RWPE2 (cell line): ENCODE data around the gene DGKZ.

Experiments
- ATAC-seq: fragments of 200-7000 bp; cut with Tn5 transposase; 3 replicates; pipeline ENCODE4 v1.9.1; 2021; ENCODE audit warnings: low read depth
- DNase-seq: peaks from one replicate; pipeline ENCODE4 v3.0.0-alpha.2; 2020; ENCODE audit warnings: low spot score
- H3K27ac ChIP-seq: fragments of 450-650 bp; 2 replicates; pipeline ENCODE4 v1.5.1; 2017; ENCODE audit warnings: mild to moderate bottlenecking; ENCODE audit not compliant: poor library complexity, severe bottlenecking
- H3K27me3 ChIP-seq: fragments of 250-450 bp; sonication (Bioruptor Pico); 2 replicates; pipeline ENCODE4 v1.5.1; 2021; ENCODE audit warnings: mild to moderate bottlenecking, moderate library complexity; ENCODE audit not compliant: insufficient read depth, poor library complexity, severe bottlenecking
- H3K36me3 ChIP-seq: fragments of 250-450 bp; sonication (Bioruptor Pico); 2 replicates; pipeline ENCODE4 v1.5.1; 2020; ENCODE audit warnings: low read depth, mild to moderate bottlenecking, moderate library complexity
- H3K4me1 ChIP-seq: fragments of 250-450 bp; sonication (Bioruptor Pico); 2 replicates; pipeline ENCODE4 v1.5.1; 2021; ENCODE audit warnings: mild to moderate bottlenecking, moderate library complexity; ENCODE audit not compliant: insufficient read depth, poor library complexity, severe bottlenecking
- H3K4me3 ChIP-seq: fragments of 250-450 bp; sonication (Bioruptor Pico); 2 replicates; pipeline ENCODE4 v1.5.1; 2021; ENCODE audit warnings: mild to moderate bottlenecking, moderate library complexity; ENCODE audit not compliant: severe bottlenecking
- H3K9me3 ChIP-seq: fragments of 250-450 bp; sonication (Bioruptor Pico); 2 replicates; pipeline ENCODE4 v1.5.1; 2021; ENCODE audit warnings: mild to moderate bottlenecking, moderate library complexity; ENCODE audit not compliant: severe bottlenecking
- CTCF ChIP-seq: fragments of 450-650 bp; IDR thresholded peaks from one replicate; pipeline ENCODE4 v1.5.1; 2017; ENCODE audit warnings: mild to moderate bottlenecking, moderate library complexity; ENCODE audit not compliant: poor library complexity, severe bottlenecking

The DGKZ gene

DNA sequence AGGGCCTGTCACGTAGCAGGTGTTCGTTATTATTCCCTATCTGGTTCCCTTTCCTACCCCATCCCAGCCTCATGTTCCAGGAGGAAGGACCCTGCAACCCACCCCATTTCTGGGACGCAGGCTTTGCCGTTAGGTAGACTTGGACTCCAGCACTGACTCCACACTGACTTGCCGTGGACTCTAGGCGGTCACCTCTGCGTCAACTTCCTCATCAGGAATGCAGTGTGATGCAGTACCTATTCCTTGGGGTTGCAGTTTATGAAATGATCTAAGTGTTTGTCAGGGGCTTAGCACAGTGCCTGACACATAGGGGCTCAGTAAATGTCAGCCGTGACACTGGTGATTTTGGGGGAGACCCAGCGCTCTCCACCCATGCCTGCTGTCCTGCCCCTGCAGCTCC is 16.8 kb downstream of the DGKZ start:
- Histone ChIP-seq H3K36me3 (peaks cover 11% of the 10 kb centered on the region; the same call in 1 of the 2 replicates), H3K4me1 (peaks cover 16% of the 10 kb centered on the region)

DNA sequence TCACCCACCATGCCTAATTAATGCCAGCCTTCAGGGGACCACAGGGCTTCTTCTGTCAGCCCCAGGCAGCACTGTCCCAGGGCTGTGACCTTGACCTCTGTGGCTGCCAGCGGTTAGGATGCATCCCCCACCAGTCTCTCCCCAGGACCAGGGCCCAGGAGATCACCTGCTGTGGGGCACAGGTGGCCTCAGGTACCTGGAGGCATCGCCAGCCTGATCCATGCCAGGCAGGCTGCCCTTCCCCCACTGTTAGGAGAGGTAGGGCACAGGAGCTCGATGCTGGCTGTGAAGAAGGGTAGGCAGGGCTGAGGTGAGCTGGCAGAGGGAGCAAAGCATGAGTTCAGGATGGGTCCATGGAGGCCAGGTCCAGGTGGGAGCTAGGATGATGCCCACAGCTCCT is 17.5 kb downstream of the DGKZ start:
- H3K4me1 ChIP-seq: peaks cover 16% of the 10 kb centered on the region
- H3K27me3 ChIP-seq: no peaks in the 10 kb centered on the region
- peaks cover 14% of the 10 kb centered on the region; the same call in 1 of the 2 replicates for H3K36me3 ChIP-seq

More for the DNA sequence above, 16.8 kb downstream of the DGKZ start:
- Histone ChIP-seq H3K27ac (peak overlapping the region; percentile 59), H3K9me3 (no peaks in the 10 kb centered on the region), H3K4me3 (no peak overlapping the region), H3K27me3 (no peaks in the 10 kb centered on the region)
- ATAC-seq (no peak), DNase-seq (no peak)
- no peak for TF ChIP-seq CTCF

GRCh38 chr11:46366260-46366659 is 19.0 kb downstream of the DGKZ start:
- H3K4me1 ChIP-seq: peaks cover 14% of the 10 kb centered on the region
- peaks cover 21% of the 10 kb centered on the region; the same call in 1 of the 2 replicates for H3K36me3 ChIP-seq
- no peak overlapping the region for H3K27ac ChIP-seq
- DNase-seq: no peak
- H3K9me3 ChIP-seq: no peaks in the 10 kb centered on the region
- H3K27me3 ChIP-seq: no peaks in the 10 kb centered on the region
- TF ChIP-seq CTCF: no peak
- ATAC-seq: no peak
- H3K4me3 ChIP-seq: no peak overlapping the region

More for the DNA sequence above, 17.5 kb downstream of the DGKZ start:
- H3K9me3 ChIP-seq: no peaks in the 10 kb centered on the region
- H3K4me3 ChIP-seq: no peak overlapping the region
- TF ChIP-seq CTCF: no peak
- DNase-seq (no peak), ATAC-seq (no peak)
- H3K27ac ChIP-seq: no peak overlapping the region

DNA sequence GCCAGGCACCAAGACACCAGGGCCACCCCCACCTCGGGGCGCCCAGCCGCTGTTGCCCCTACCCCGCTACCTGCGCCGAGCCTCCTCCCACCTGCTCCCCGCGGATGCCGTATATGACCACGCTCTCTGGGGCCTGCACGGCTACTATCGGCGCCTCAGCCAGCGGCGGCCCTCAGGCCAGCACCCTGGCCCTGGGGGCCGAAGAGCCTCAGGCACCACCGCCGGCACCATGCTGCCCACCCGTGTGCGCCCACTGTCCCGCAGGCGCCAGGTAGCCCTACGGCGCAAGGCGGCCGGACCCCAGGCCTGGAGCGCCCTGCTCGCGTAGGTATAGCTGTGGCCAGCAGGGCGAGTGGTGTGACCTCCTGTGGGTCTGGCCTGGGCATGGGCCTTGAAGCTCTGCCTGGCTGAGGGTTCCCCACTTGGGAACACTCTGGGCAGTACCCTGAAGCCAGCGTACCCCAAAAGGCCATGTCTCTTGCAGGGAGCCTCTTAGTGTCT is 19.4 kb downstream of the DGKZ start:
- no peak for TF ChIP-seq CTCF
- peaks cover 14% of the 10 kb centered on the region for H3K4me1 ChIP-seq
- DNase-seq: no peak
- H3K27ac ChIP-seq: no peak overlapping the region
- no peak overlapping the region for H3K4me3 ChIP-seq
- no peaks in the 10 kb centered on the region for H3K9me3 ChIP-seq
- no peak for ATAC-seq
- H3K27me3 ChIP-seq: no peaks in the 10 kb centered on the region
- peaks cover 21% of the 10 kb centered on the region; the same call in 1 of the 2 replicates for H3K36me3 ChIP-seq

- H3K4me1 ChIP-seq: peaks cover 12% of the 10 kb centered on the region
- H3K27ac ChIP-seq: no peak overlapping the region
- 0 out of 3 replicates have a peak, but pooled peaks have one; percentile 22 for ATAC-seq
- no peak overlapping the region for H3K4me3 ChIP-seq
- H3K36me3 ChIP-seq: peaks cover 21% of the 10 kb centered on the region
- no peaks in the 10 kb centered on the region for H3K9me3 ChIP-seq
- DNase-seq: no peak
- peak; percentile 73 for TF ChIP-seq CTCF
- no peaks in the 10 kb centered on the region for H3K27me3 ChIP-seq
These were observed 20.1 kb downstream of the DGKZ start for GRCh38 chr11:46367244-46367915.
